Omental fat pad (tissue), 4 donors: ENCODE data around the gene SLC7A6OS. TPM values are rescaled to one million over a fixed set of nuclear protein-coding genes. Genes with fewer than 3 reads are reported as not detected.

Experiments
- ATAC-seq: fragments of 150-250 bp; one replicate; pipeline ENCODE4 v1.9.1; 2016; ENCODE audit warnings: mild to moderate bottlenecking, moderate library complexity; ENCODE audit not compliant: low FRiP score
- DNase-seq: peaks from one replicate; pipeline ENCODE4 v3.0.0-alpha.2; 2019; ENCODE audit warnings: low spot score
- CTCF ChIP-seq, 3 donors: fragments of 450-650 bp; IDR thresholded peaks; one replicate each; pipeline ENCODE4 v1.5.1; 2016 to 2017; ENCODE audit warnings: antibody characterized with exemption in 3 of 3, mild to moderate bottlenecking in 3 of 3, moderate library complexity in 2 of 3
- total RNA-seq, 4 donors: library from RNA; depleted of rRNA; stranded (reverse); fragments of >200 nt; gene quantifications; one replicate each; pipeline ENCODE4 v1.1.0, GENCODE V29; 2016

The SLC7A6OS gene
- total RNA-seq, 4 donors from 2014 or later = 7.2 to 19.7 (median 14.7) TPM

GRCh38 chr16:68282064-68282452 is 28.7 kb downstream of the SLC7A6OS start:
- no peak for TF ChIP-seq CTCF (IDR thresholded peaks at IDR 0.05)
- no peak for DNase-seq
- no peak for ATAC-seq

- no peak for DNase-seq
- no peak for TF ChIP-seq CTCF (IDR thresholded peaks at IDR 0.05)
- ATAC-seq = no peak
These were observed 29.2 kb downstream of the SLC7A6OS start for GRCh38 chr16:68281368-68282063.

GRCh38 chr16:68279726-68280558 is 30.8 kb downstream of the SLC7A6OS start:
- TF ChIP-seq CTCF (IDR thresholded peaks at IDR 0.05) = no peak
- no peak for ATAC-seq
- no peak for DNase-seq

- ATAC-seq = peak; percentile 23
- no peak for TF ChIP-seq CTCF (IDR thresholded peaks at IDR 0.05)
- DNase-seq = no peak
These were observed 34.5 kb downstream of the SLC7A6OS start for GRCh38 chr16:68276223-68276622.

- ATAC-seq (no peak), DNase-seq (no peak)
- TF ChIP-seq CTCF (IDR thresholded peaks at IDR 0.05) = no peak
These were observed 35.0 kb downstream of the SLC7A6OS start for GRCh38 chr16:68275611-68276191.

- no peak for TF ChIP-seq CTCF (IDR thresholded peaks at IDR 0.05)
- DNase-seq (no peak), ATAC-seq (no peak)
These were observed 36.3 kb downstream of the SLC7A6OS start for GRCh38 chr16:68274441-68274840.
